PFSK-1 (cell line): ENCODE results near the gene KMT2B.

Experiments
- FOXP2 ChIP-seq: optimal IDR thresholded peaks from 2 replicates; pipeline ENCODE3; 2011; ENCODE audit warnings: borderline replicate concordance, control low read depth, inconsistent platforms; ENCODE audit not compliant: insufficient read depth; ENCODE audit errors: extremely low read length, extremely low read depth
- POLR2AphosphoS5 ChIP-seq: IDR thresholded peaks from 2 replicates; pipeline ENCODE4 v1.6.1; 2012; ENCODE audit warnings: low read depth, mild to moderate bottlenecking, control low read depth, low read length, moderate library complexity
- SIN3A ChIP-seq: IDR thresholded peaks from 2 replicates; pipeline ENCODE4 v1.6.1; 2012; ENCODE audit warnings: mild to moderate bottlenecking, low read length, moderate library complexity, borderline replicate concordance; ENCODE audit not compliant: insufficient read depth
- TAF1 ChIP-seq: IDR thresholded peaks from 2 replicates; pipeline ENCODE4 v1.6.1; 2012; ENCODE audit warnings: low read length, control low read depth, borderline replicate concordance; ENCODE audit not compliant: insufficient read depth
- TF ChIP-seq, protein P1 (sequence below), 2 experiments: IDR thresholded peaks; 2 replicates each; pipeline versions ENCODE4 v1.6.1 to v1.8.0; 2011 to 2012; ENCODE audit warnings: low read depth in 2 of 2, low read length in 2 of 2, control low read depth in 1 of 2, inconsistent platforms in 1 of 2, mild to moderate bottlenecking in 1 of 2, moderate library complexity in 1 of 2; ENCODE audit not compliant: insufficient read depth in 1 of 2

KMT2B gene

DNA sequence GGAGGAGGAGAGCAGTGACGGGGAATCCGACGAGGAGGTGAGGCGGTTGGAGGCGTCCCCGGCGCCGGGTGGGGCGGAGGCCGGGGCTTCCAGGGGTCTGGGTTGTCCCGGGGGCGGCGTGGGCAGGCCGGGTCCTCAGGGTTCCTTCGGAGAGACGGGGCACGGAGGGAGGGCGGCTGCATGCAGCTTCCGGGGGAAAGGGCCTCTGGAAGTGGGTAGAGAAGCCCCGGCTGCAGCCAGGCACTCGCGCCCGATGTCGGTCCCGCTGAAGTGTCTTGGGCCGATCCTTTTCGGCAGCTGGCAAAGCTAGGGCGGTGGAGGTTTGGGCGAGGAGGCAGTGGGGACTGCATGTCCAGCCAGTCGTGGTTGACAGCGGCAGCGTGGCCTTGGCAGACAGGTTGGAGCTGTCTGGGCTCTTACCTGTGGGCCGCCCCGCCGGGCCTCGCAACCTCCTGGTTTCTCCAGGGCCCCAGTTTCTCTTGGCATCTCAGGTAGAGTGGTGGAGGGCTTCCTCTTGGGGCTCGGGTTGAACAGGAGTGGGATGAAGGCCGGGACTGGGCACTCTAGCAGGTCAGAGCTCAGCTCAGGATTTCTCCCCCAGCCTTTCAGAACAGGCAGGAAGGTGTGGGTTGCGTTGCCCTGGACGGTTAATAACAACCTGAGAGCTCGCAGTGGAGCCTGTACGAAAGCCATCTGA lies 690 bp downstream of the KMT2B start:
- TF ChIP-seq TAF1 (no peak), POLR2AphosphoS5 (no peak), SIN3A (no peak), FOXP2 (no peak)
- TF ChIP-seq, protein P1, sequence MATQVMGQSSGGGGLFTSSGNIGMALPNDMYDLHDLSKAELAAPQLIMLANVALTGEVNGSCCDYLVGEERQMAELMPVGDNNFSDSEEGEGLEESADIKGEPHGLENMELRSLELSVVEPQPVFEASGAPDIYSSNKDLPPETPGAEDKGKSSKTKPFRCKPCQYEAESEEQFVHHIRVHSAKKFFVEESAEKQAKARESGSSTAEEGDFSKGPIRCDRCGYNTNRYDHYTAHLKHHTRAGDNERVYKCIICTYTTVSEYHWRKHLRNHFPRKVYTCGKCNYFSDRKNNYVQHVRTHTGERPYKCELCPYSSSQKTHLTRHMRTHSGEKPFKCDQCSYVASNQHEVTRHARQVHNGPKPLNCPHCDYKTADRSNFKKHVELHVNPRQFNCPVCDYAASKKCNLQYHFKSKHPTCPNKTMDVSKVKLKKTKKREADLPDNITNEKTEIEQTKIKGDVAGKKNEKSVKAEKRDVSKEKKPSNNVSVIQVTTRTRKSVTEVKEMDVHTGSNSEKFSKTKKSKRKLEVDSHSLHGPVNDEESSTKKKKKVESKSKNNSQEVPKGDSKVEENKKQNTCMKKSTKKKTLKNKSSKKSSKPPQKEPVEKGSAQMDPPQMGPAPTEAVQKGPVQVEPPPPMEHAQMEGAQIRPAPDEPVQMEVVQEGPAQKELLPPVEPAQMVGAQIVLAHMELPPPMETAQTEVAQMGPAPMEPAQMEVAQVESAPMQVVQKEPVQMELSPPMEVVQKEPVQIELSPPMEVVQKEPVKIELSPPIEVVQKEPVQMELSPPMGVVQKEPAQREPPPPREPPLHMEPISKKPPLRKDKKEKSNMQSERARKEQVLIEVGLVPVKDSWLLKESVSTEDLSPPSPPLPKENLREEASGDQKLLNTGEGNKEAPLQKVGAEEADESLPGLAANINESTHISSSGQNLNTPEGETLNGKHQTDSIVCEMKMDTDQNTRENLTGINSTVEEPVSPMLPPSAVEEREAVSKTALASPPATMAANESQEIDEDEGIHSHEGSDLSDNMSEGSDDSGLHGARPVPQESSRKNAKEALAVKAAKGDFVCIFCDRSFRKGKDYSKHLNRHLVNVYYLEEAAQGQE (IDR thresholded peaks at IDR 0.05; ENCODE audit: insufficient read depth in 1 of 2, low read depth in 2 of 2, low read length in 2 of 2) = no peak

DNA sequence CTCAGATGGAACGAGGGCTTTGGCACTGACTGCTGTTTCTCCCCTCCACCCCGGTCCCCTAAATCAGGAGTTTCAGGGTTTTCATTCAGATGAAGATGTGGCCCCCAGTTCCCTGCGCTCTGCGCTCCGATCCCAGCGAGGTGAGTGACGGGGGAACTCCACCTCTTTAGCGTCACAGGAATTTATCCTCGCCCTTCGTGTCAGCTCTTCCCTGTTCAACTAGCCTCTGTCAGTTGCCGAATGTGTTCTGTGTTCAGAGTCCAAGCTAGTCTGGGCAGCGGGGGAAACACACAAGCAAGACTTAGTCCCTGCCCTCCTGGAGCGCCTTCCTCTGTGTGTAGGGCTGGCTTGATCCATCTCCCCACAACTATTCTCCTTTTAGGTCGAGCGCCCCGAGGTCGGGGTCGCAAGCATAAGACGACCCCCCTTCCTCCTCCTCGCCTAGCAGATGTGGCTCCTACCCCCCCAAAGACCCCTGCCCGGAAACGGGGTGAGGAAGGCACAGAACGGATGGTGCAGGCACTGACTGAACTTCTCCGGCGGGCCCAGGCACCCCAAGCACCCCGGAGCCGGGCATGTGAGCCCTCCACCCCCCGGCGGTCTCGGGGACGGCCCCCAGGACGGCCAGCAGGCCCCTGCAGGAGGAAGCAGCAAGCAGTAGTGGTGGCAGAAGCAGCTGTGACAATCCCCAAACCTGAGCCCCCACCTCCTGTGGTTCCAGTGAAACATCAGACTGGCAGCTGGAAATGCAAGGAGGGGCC lies 1.8 kb downstream of the KMT2B start:
- TF ChIP-seq FOXP2 (no peak), POLR2AphosphoS5 (no peak), SIN3A (no peak), TAF1 (no peak)
- TF ChIP-seq, protein P1 (IDR thresholded peaks at IDR 0.05; ENCODE audit: insufficient read depth in 1 of 2, low read depth in 2 of 2, low read length in 2 of 2) = no peak

DNA sequence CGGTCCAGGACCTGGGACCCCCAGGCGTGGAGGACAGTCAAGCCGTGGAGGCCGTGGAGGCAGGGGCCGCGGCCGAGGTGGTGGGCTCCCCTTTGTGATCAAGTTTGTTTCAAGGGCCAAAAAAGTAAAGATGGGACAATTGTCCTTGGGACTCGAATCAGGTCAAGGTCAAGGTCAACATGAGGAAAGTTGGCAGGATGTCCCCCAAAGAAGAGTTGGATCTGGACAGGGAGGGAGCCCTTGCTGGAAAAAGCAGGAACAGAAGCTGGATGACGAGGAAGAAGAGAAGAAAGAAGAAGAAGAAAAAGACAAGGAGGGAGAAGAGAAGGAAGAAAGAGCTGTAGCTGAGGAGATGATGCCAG lies 2.3 kb downstream of the KMT2B start:
- TF ChIP-seq SIN3A (no peak), TAF1 (no peak), FOXP2 (no peak), POLR2AphosphoS5 (no peak)
- TF ChIP-seq, protein P1 (IDR thresholded peaks at IDR 0.05; ENCODE audit: insufficient read depth in 1 of 2, low read depth in 2 of 2, low read length in 2 of 2) = no peak

DNA sequence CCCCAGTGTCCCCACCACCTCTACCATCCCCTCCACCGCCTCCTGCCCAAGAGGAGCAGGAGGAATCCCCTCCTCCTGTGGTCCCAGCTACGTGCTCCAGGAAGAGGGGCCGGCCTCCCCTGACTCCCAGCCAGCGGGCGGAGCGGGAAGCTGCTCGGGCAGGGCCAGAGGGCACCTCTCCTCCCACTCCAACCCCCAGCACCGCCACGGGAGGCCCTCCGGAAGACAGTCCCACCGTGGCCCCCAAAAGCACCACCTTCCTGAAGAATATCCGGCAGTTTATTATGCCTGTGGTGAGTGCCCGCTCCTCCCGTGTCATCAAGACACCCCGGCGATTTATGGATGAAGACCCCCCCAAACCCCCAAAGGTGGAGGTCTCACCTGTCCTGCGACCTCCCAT lies 2.8 kb downstream of the KMT2B start:
- no peak for TF ChIP-seq POLR2AphosphoS5
- TF ChIP-seq, protein P1 (IDR thresholded peaks at IDR 0.05; ENCODE audit: insufficient read depth in 1 of 2, low read depth in 2 of 2, low read length in 2 of 2) = no peak
- TF ChIP-seq TAF1 = no peak
- no peak for TF ChIP-seq SIN3A
- no peak for TF ChIP-seq FOXP2

DNA sequence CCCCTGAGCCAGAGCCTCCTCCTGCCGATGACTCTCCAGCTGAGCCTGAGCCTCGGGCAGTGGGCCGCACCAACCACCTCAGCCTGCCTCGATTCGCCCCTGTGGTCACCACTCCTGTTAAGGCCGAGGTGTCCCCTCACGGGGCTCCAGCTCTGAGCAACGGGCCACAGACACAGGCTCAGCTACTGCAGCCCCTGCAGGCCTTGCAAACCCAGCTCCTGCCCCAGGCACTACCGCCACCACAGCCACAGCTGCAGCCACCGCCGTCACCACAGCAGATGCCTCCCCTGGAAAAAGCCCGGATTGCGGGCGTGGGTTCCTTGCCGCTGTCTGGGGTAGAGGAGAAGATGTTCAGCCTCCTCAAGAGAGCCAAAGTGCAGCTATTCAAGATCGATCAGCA lies 3.6 kb downstream of the KMT2B start:
- TF ChIP-seq POLR2AphosphoS5 (no peak), TAF1 (no peak), FOXP2 (no peak), SIN3A (no peak)
- TF ChIP-seq, protein P1 (IDR thresholded peaks at IDR 0.05; ENCODE audit: insufficient read depth in 1 of 2, low read depth in 2 of 2, low read length in 2 of 2) = no peak
